Raji (cell line): ENCODE results near the gene AGFG2.

Experiments used
- POLR2A ChIP-seq: IDR thresholded peaks from 2 replicates; pipeline ENCODE4 v1.6.1; 2011; ENCODE audit warnings: low read depth, low read length, control low read depth; ENCODE audit not compliant: insufficient read depth

AGFG2 gene

DNA sequence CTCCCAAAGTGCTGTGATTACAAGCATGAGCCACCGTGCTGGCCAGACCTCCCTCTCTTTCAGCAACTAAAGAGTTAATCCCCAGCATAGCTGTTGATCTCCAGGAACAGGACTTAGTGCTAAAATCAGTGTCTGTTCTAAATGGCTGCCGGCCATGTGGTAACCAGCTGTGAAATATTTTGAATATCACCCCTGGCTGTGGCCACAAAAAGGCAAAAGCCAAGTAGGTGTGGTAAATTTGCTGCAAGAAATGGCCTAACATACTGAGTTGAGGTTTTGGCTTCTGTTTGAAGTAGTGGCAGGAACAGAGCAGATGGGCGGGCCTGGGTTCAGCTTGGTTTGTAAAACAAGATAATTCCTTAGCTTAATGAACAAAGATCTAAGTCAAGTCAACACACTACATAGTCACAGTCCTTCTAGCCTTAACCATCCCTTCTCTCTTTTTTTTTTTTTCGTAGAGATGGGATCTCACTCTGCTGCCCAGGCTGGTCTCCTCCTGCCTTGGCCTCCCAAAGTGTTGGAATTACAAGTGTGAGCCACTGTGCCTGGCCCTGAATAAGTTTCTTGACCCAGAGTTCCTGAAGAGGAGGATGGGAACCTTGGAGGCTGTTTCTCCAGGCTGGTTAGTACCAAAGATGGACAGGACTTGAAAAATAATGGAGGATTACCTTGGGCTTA is 22.7 kb upstream of the AGFG2 start:
- TF ChIP-seq POLR2A, result no peak

DNA sequence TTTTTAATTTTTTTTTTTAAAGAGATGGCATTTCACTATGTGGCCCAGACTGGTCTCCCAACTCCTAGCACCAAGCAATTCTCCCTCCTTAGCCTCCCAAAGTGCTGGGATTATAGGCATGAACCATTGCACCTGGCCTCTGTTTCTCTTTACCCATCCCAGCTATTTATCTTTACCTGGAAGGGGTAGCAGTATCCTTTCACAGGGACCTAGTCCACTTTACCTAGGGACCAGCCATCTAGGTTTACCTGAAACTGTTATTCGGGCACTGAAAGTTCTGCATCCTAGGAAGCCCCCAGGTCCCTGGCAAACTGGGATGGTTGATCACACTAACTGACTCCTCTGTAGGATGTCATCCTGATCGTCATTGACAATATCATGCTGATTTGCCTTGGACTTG is 21.7 kb upstream of the AGFG2 start:
- no peak for TF ChIP-seq POLR2A

DNA sequence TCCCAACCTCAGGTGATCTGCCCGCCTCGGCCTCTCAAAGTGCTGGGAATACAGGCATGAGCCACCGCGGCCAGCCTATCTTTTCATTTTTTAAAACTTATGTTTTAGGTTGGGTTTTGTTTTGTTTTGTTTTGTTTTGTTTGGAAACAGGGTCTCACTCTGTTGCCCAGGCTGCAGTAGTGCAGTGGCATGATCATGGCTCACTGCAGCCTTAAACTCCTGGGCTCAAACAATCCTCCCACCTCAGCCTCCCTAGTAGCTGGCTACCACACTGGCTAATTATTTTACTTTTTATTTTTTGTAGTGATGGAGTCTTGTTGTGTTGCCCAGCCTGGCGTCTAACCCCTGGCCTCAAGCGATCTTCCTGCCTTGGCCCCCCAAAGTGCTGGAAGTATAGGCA is 19.4 kb upstream of the AGFG2 start:
- TF ChIP-seq POLR2A, result no peak

DNA sequence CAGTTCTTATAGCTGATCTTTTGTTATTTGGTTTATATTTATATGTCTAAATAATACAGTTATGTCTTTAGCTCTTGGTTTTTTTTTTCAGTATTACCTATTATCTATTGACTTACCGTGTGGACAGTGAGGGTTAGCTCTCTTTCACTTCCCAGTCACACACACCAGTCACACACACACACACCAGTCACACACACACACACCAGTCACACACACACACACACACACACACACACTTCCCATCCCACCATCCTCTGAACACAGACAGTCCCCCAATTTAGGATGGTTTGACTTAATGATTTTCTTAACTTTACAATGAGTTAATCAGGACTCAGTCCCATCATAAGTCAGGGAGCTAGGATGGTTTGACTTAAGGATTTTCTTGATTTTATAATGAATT is 18.9 kb upstream of the AGFG2 start:
- no peak for TF ChIP-seq POLR2A

DNA sequence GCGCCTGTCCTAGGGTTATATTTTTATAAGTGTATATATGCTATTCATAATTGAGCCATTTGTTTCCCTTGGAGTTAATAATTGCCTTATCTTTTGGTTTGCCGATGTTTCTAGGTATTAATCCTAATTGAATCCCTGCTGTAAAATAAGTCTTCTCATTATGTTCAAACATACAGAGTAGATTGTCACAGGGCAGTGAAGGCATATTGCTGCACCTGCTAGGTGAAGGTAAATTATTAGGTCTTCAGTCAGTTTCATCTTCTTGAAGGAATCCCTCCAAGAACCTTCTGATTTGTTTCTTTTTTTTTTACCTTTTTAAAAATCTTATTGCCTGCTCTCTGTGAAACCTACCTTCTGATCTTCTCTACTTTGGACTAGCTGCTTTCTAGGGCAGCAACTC is 17.9 kb upstream of the AGFG2 start:
- TF ChIP-seq POLR2A, result no peak

DNA sequence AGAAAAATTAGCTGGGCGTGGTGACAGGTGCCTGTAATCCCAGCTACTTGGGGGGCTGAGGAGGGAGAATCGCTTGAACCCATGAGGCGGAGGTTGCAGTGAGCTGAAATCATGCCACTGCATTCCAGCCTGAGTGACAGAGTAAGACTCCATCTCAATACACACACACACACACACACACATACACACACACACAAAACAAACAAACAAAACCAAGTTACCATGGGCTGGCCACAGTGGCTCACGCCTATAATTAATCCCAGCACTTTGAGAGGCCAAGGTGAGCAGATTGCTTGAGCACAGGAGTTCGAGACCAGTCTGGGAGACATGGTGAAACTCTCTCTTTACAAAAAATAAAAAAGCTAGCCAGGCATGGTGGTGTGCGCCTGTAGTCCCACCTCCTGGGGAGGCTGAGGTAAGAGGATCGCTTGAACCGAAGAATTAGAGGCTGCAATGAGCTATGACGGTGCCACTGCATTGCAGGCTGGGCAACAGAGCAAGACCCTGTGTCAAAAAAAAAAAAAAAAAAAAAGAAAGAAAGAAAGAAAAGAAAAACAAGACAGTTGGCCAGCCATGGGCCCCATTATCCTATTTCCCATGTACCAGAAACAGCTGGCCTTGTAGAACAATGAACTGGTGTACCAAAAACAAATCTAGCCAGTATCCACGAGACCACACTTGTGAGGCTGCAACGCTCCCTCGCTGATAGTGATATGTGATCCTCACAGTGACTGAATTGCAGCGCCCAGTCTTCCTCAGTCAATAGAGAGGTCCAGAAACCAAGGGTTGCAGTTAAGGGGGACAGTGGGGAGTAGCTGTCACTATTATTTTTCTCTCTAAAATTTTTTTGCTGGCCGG is 6.6 kb upstream of the AGFG2 start:
- TF ChIP-seq POLR2A, result no peak

DNA sequence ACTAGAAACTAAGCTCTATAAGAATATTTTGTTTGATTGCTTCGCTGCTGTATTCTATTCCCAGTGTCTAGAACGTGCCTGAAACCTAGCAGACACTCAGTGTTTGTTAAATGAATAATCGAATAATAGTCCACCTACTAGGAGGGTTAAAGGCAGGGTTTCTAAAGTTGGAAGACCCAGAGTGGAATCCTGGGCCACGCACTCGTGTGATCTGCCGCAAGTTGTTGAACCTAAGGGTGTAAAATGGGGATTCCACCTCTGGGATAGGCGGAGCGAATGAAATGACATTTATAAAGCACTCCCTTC is 702 bp upstream of the AGFG2 start:
- TF ChIP-seq POLR2A, result no peak

DNA sequence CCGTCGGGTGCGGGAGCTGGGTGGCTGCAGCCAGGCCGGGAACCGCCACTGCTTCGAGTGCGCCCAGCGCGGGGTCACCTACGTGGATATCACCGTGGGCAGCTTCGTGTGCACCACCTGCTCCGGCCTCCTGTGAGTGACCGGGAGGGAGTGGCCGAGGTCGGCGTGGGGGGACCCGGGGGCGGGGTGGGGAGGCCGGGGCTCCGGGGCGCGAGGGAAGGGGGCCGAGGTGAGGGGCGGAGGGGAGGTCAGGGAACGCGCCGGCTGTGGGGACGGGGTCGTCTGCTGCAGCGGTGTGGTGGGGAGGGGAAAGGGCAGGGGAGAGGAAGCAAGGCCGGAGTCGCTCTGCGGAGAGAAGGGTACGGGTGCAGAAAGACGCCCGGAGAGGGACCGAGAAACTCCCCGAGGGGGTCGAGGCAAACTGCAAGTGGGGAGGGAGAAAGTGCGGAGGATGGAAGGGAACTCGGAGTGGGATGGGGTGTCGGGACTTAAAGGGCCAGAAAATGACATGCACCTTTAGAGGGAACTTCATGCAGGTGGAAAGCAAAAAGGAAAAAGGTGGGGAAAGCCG is 518 bp downstream of the AGFG2 start:
- TF ChIP-seq POLR2A, result no peak

DNA sequence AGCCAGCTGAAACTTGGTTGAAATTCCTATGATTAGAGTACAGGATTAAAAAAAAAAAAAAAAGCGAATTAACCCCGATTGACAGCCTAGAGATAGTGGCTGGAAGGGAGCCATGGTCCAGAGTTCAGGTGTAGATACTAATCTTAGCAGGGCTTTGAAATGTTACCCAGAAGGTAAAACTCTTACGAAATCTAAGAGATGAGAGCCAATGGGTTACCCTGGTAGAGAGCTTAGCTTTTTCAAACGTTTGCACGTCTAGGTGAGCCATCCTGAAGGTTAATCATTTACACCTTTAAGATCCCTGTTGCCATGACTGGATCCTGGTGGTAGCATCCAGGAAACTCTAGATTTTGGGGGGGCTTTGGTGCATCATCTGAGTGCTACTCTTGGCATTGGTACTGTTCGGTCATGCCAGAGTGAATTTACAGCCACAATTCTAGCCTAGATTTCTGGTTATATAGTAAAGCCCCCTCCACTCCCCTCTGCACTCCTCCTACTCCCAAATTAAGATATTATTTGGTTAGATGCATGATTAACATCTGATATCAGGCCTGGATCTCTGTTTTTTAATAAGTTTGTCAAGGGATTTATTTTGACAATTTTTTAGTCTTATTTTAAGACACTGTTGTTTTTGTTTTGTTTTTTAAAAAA is 1.2 kb downstream of the AGFG2 start:
- no peak for TF ChIP-seq POLR2A

DNA sequence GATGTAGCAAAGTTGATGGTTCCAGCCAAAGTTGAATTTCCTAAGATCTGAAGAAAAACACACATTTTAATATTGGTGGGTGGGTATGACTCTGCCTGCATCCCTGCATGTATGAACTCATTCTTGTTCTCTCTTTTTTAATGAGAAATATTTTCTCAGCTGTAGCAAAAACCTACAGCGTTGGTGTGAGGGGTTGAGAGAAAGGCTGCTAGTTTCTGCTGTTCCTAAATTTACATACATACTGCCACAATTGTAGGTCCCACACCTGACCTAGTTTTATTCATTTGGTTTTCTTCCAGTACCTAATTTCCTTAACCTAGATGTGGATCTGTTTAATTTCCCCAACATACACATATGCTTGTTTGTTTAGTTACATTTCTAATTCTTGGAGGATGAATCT is 4.6 kb downstream of the AGFG2 start:
- TF ChIP-seq POLR2A, result no peak

DNA sequence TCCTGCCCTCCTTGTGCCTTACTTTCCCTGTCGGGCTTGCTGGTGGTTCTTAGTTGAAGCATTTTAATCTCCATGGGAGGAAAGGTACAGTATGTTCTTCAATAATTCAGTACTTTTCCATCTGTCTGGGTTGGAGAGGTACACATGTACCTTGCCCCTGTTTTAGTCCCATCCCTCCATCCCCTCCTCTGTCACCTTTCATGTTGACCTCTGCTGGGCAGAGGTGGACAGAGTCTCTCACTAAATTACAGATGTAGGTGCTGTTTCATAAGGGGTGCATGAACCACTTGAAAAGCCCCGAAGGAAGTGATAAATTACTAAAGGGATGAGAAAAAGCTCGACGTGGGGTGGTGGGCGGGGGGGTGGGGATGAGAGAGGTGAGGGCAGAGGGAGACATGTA is 5.4 kb downstream of the AGFG2 start:
- no peak for TF ChIP-seq POLR2A

DNA sequence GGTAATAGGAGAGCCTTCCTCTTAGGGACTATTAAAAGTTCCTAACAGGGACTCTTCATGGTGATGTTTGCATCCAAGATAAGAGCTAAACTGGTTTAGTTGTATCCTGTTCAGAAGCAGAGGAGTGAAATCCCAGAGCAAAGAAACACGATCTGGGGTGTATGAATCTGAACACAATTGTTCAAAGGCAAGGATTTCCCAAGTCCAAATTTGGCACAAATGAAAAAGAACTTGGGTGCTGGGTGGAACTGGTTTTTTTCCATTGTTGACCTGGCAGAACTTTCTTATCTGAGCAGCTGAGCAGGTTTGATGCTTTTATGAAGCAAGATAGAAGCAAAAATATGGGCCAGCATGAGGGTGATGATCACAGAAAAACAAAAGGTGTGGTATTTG is 6.0 kb downstream of the AGFG2 start:
- no peak for TF ChIP-seq POLR2A

DNA sequence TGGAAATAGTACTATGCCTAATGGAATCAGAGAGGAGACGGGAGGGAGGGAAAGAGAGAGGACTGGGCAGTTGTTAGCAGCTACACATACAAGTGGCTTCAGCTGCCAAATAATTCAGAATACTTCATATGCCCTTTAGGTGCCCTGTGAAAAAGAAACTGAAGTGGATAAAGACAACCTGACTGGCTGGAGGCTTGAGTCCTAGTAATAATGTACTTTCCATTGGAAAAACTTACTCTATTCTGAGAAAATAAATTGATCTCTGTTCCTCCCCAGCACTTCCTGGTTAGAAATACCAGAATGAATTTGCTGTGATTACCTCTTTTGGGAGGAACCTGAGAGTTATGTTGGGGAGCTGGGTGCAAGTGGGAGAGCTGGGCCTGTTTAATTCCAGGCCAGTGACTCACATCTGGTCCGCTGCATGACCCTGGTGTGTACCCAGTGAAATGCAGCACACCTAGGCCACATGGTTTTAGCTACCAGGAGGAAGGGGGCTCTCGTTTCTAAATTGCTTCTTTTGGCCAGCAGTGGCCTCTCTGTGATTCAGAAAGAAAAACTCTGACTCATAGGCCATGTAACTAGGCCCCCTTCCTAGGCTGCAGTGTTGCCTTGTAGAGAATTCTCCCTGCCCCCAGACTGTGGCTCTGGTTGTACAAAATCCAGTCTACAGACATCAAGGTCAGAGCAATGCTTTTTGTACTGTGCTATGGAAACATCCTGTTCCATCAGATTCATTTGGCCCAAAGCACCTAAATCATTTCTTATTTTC is 6.5 kb downstream of the AGFG2 start:
- TF ChIP-seq POLR2A, result 0 out of 2 replicates have a peak, but pooled peaks have one; percentile 16

DNA sequence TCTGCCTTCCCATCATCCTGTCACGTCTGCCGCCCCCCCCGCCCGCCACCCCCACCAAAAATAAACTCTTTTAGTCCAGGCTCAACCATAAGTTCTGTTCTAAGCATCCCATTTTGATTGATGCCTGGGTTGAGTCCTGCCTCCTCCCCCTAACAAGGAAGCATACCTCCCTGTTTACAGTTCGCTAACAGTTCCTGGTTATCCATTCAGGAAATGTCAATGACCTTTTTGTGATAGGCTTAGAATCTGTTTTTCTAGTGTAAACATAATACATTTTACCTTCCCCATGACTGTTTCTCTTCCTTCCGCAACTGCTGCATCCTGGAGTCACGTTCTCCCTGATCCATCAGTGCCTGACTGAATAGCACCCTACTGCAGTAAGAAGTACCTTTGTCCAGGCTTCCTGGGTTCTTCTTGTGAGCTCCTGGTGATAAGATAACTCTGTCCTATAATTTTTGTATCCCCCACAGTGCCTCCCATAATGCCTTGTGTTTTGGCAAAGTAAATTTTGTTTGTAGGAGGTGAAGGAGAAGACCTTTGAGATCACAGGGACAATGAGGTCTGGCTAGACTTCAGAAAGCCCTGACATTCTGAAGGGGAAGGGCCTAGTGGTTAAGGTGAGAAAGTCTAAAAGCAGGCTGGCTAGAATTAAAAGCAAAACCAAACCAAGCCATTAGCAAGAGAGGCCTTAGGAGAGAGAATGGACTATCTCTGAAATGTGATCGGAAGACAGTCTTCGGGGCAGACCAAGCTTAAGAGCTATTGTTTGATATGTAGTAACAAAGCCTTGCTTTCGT is 7.3 kb downstream of the AGFG2 start:
- TF ChIP-seq POLR2A, result no peak
